WERI-Rb-1 (cell line): ENCODE measurements around the gene HOXA2.

Experiments
- DNase-seq: peaks from one replicate; pipeline ENCODE4 v3.0.0-alpha.2; 2020
- H3K27ac ChIP-seq: fragments of 250-450 bp; sonication (Bioruptor Pico); 2 replicates; pipeline ENCODE4 v1.5.1; 2020; ENCODE audit warnings: mild to moderate bottlenecking, moderate library complexity
- H3K27me3 ChIP-seq: fragments of 250-450 bp; sonication (Bioruptor Pico); 2 replicates; pipeline ENCODE4 v1.5.1; 2021; ENCODE audit warnings: mild to moderate bottlenecking, low read depth, moderate library complexity; ENCODE audit not compliant: insufficient read depth, severe bottlenecking
- H3K36me3 ChIP-seq: fragments of 250-450 bp; sonication (Bioruptor Pico); 2 replicates; pipeline ENCODE4 v1.5.1; 2020; ENCODE audit warnings: mild to moderate bottlenecking, moderate library complexity
- H3K4me3 ChIP-seq: 2 replicates; pipeline ENCODE4 v1.5.1; 2011; ENCODE audit warnings: low read depth, mild to moderate bottlenecking, control low read depth, low read length
- H3K9me3 ChIP-seq: fragments of 250-450 bp; sonication (Bioruptor Pico); 2 replicates; pipeline ENCODE4 v1.5.1; 2021; ENCODE audit warnings: mild to moderate bottlenecking, moderate library complexity; ENCODE audit not compliant: severe bottlenecking
- CTCF ChIP-seq: IDR thresholded peaks from 2 replicates; pipeline ENCODE4 v1.5.1; 2011; ENCODE audit warnings: low read depth, mild to moderate bottlenecking, control low read depth, inconsistent platforms, low read length

The HOXA2 gene

GRCh38 chr7:27107391-27108381 lies 5.2 kb upstream of the HOXA2 start:
- H3K36me3 ChIP-seq, result no peaks in the 10 kb centered on the region
- peaks cover 93% of the 10 kb centered on the region for H3K27me3 ChIP-seq
- TF ChIP-seq CTCF, result no peak
- no peak for DNase-seq
- no peak overlapping the region for H3K4me3 ChIP-seq
- H3K27ac ChIP-seq, result peak overlapping the region; percentile 79
- H3K9me3 ChIP-seq, result no peaks in the 10 kb centered on the region

- Histone ChIP-seq H3K4me3 (peak overlapping the region; percentile 17; the same call in 1 of the 2 replicates), H3K27ac (peak overlapping the region; percentile 79), H3K9me3 (no peaks in the 10 kb centered on the region), H3K36me3 (no peaks in the 10 kb centered on the region), H3K27me3 (peaks cover 87% of the 10 kb centered on the region)
- DNase-seq, result no peak
- TF ChIP-seq CTCF, result no peak
Observed at GRCh38 chr7:27106901-27107240, 4.4 kb upstream of the HOXA2 start.

- Histone ChIP-seq H3K4me3 (peak overlapping the region; percentile 17; the same call in 1 of the 2 replicates), H3K27ac (peak overlapping the region; percentile 79), H3K9me3 (no peaks in the 10 kb centered on the region), H3K27me3 (peaks cover 89% of the 10 kb centered on the region), H3K36me3 (no peaks in the 10 kb centered on the region)
- no peak for TF ChIP-seq CTCF
- DNase-seq, result no peak
Observed at GRCh38 chr7:27106181-27106900, 3.9 kb upstream of the HOXA2 start.

- Histone ChIP-seq H3K4me3 (peak overlapping the region; percentile 21), H3K27ac (peak overlapping the region; percentile 79), H3K36me3 (no peaks in the 10 kb centered on the region), H3K9me3 (no peaks in the 10 kb centered on the region), H3K27me3 (peaks cover 90% of the 10 kb centered on the region)
- TF ChIP-seq CTCF, result no peak
- no peak for DNase-seq
Observed at GRCh38 chr7:27105301-27106031, 3.0 kb upstream of the HOXA2 start.

GRCh38 chr7:27104341-27105058 lies 2.0 kb upstream of the HOXA2 start:
- Histone ChIP-seq H3K27ac (peak overlapping the region; percentile 79), H3K4me3 (peak overlapping the region; percentile 50), H3K36me3 (peaks cover 7% of the 10 kb centered on the region; the same call in 1 of the 2 replicates), H3K27me3 (peaks cover 93% of the 10 kb centered on the region), H3K9me3 (no peaks in the 10 kb centered on the region)
- DNase-seq, result no peak
- TF ChIP-seq CTCF, result no peak
